Activated CD8-positive, alpha-beta memory T cell treated with anti-CD3 and anti-CD28 coated beads, Interleukin-2, amount 50 U/mL, for 1 hour (primary cell): ENCODE measurements around the gene SPEM1.

Experiments
- DNase-seq: peaks from one replicate; pipeline ENCODE4 v3.0.0-alpha.2; 2020; ENCODE audit errors: extremely low read depth

The SPEM1 gene

DNA sequence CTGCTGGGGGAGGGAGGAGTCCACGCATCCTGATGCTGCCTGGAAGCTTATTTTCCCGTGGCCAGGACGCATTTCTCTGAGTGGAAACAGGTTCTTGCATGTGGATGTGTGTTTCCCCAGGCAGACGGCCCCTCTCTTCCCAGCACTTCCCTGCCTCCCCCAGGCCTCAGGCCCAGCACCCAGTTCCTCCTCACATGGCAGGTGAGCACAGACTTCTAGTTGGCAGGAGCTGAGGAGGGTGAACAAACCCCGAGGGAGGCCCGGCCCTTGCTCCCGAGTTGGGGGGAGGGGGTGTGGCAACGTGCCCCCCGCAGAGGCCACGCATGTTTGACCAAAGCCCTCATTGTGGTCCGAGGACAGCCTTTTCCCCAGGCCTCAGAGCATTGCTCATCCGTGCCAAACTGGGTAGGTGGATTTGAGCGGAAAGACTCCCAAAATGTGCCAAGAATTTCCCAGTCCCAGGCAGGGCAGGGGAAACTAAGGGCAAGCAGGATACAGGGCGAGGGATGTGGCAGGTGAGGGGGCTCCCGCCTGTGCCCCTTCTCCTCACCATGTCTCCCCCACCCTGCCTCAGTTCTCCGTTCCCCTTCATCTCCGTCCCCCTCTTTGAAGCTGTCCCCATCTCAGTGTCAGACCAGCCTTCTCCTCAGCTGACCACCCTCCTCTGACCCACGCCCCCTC is 1.5 kb upstream of the SPEM1 start:
- DNase-seq = no peak

DNA sequence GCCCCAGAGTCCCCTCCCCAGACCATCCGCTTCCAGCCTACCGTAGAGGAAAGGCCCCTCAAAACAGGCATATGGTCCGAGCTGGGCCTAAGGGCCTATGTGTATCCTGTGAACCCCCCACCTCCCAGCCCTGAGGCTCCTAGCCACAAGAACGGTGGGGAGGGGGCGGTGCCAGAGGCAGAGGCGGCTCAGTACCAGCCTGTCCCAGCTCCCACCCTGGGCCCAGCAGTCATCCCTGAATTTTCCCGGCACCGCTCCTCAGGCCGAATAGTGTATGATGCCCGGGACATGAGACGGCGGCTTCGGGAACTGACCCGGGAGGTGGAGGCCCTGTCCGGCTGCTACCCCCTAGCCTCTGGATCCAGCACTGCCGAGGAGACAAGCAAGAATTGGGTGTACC is 1.1 kb downstream of the SPEM1 start:
- no peak for DNase-seq

- no peak for DNase-seq
Measured at GRCh38 chr17:7423679-7424078, 3.6 kb downstream of the SPEM1 start.

DNA sequence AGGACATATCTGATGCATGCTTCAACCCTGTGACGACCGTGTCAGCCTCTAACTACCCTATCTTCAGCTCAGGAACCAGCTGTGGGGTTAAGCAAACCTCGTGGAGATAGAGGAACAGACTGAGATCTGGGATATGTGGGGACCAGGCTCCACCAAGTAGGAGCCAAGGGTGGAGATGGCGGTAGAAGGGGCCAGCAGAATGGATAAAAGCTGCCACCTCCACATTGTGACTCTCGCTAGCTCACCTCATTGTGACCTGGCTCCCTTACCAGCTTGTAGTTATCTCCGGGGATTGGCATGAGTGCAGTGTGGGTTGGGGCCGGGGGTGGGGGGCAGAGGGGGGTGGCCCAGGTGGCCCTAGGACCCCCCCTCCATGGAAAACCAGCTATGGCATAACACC is 5.2 kb downstream of the SPEM1 start, which contains the start of gene SPEM2:
Gene SPEM2 (plus strand): TSS at position 301 of the 400 bp plus-strand sequence. CDS start 73 bp downstream, at position 374.
- no peak for DNase-seq

- no peak for DNase-seq
Measured at GRCh38 chr17:7425756-7426155, 5.6 kb downstream of the SPEM1 start.

DNA sequence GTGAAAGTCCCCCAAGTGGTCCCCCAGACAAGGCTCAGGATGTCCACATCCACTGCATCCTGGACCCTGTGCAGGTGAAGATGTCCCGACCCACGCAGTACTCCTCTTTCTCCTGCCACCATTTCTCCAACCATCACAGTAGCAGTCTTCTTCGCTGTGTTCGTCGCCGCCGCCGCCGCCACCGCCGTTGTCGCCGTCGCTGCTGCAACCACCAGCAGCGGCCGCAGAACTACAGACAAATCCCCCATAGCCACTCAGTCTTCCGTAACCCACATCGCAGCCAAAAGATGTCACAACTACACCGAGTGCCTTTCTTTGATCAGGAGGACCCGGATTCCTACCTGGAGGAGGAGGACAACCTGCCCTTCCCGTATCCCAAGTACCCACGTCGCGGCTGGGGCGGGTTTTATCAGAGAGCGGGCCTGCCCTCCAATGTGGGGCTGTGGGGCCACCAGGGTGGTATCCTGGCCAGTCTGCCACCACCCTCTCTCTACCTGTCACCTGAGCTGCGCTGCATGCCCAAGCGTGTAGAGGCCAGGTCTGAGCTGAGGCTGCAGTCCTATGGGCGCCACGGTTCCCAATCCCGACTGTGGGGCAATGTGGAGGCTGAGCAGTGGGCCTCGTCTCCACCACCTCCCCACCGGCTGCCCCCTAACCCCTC is 6.2 kb downstream of the SPEM1 start:
- no peak for DNase-seq

- no peak for DNase-seq
Measured at GRCh38 chr17:7426896-7427489, 6.9 kb downstream of the SPEM1 start.

DNA sequence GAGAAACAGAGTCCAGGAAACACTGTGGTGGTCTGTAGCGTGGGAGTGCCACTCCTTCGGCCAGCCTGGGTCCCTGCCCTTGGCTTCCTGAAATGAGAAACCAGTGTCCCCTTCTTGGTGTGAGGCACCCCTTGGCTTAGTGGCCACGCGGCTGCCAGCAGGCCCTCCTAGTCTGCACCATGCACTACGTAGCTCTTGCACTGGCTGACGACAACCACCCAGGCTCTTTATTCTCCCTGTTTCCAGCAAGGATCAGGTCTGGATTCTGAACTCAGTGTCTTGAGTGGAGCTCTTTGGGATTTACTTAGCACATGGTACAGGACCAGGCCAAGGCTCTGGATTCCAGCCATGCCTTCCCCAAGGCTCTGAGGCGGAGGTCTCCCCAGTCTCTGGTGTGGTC is 7.4 kb downstream of the SPEM1 start:
- DNase-seq = no peak

DNA sequence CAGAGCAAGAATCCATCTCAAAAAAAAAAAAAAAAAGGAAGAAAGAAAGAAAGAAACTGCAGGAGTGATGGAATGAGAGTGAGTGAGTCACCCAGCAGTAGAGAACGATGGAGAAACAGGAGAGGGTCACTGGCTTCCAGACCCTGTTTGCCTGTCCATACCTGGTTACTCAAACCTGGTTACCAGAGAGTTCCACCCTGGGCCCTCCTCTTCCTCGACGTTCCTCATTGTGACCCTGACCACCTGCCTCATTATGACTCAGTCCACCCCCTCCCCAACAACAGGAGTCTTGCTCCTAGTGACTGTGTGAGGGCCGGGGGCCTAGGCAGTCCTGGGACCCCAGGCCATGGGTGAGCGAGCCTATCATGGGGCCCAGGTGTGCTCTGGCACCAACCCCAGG is 8.4 kb downstream of the SPEM1 start, which contains the start of gene SPEM3:
Gene SPEM3 (plus strand): TSS at position 301 of the 400 bp plus-strand sequence. CDS start 46 bp downstream, at position 347.
- no peak for DNase-seq

DNA sequence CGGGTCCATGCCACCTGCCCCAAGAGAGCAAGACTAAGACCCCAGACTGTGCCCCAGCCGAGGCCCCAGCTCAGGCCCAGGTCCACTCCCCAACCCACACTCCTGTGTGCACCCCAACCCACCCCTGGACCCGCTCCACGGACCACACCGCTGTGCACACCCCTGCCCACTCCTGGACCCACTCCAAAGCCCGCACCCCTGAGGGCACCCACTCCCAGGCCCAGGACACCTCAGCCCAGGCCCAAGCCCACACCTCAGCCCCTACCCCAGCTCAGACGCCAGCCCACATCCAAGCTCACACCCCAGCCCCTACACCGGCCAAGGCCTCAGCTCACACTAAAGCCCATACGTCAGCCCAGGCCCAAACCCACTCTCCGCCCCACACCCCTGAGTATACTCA is 9.6 kb downstream of the SPEM1 start:
- no peak for DNase-seq

DNA sequence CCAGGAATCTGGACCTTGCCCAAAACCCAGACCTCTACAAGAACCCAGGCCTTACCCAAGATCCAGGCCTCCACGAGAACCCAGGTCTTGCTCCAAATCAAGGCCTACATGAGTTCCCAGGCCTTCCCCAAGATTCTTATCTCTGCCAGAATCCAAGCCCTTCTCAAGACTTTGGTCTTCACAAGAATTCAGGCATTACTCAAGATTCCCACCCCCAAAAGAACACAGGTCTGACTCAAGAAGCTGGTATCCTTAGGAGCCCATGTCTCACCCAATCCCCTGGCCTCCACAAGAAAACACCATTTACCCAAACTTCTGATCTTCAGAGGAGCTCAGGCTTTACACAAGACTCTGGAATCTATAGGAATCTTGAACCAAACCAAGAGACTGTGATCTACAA is 11.1 kb downstream of the SPEM1 start:
- no peak for DNase-seq

DNA sequence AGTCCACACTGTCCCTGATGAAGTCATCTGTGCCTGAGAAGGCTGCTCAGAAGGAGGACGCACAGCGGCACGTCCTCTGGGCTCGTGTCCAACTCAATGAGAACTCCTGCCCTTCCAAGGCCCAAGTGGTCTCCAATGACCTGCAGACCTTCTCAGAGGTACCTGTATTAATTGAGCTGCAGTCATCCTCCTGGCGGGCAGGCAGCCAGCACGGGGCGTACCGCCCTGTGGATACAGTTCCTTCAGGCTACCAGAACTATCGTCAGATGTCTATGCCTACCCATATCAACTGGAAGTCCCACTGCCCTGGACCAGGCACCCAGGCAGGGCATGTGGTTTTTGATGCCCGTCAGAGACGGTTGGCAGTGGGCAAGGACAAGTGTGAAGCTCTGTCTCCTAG is 12.2 kb downstream of the SPEM1 start:
- no peak for DNase-seq

DNA sequence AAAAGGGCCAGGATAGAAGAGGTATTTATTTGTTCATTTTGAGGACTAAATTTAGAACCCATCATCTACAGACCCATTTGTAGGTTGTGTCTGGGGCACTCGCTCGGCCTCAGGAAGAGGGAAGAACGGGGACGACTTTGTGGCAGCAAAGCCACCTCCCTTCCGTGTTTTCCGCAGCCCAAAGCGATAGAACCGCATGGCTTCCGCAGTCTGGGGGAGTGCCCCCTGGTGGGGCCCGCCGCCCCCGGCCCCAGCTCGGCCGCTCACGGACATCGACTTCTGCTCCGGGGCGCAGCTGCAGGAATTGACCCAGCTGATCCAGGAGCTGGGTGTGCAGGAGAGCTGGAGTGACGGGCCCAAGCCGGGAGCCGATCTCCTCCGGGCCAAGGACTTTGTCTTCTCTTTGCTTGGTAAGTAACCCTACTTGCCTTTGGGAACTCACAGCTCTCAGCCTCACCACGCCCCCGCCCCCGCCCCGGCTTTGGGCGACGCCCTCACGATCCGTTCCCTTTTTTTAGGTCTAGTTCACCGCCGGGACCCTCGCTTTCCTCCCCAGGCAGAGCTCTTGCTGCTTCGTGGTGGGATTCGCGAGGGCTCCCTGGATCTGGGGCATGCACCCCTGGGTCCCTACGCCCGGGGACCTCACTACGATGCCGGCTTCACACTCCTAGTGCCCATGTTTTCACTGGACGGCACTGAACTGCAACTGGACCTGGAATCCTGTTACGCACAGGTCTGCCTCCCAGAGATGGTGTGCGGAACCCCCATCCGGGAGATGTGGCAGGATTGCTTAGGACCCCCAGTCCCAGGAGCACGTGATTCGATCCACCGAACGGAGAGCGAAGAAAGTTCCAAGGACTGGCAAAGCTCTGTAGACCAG is 15.8 kb downstream of the SPEM1 start:
- no peak for DNase-seq

GRCh38 chr17:7436556-7437368 is 16.6 kb downstream of the SPEM1 start:
- peak; percentile 58 for DNase-seq

DNA sequence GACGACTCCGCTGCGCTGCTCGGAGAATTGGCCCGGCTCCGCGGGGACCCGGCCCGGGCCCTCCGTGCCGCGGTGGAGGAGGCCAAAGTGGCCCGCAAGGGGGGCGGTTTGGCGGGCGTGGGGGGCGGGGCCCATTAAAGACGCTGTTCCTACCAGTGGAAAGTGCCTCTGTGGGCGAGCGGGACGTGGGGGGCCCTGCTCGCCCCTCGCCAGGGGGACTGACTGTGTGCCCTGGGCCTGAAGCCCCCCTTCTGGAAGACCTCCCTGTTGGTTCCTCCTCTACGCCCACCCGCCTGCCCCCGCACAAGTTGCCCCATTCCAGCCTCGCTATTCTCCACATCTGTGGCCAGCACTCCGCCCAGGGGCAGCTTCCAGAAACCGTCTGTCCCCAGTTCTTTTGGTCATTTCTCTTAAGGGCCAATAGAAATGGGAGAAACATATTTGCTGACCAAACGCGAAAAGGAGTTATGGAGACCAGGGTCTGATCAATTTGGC is 17.3 kb downstream of the SPEM1 start:
- no peak for DNase-seq

- DNase-seq = no peak
Measured at GRCh38 chr17:7437950-7438614, 18.0 kb downstream of the SPEM1 start.

DNA sequence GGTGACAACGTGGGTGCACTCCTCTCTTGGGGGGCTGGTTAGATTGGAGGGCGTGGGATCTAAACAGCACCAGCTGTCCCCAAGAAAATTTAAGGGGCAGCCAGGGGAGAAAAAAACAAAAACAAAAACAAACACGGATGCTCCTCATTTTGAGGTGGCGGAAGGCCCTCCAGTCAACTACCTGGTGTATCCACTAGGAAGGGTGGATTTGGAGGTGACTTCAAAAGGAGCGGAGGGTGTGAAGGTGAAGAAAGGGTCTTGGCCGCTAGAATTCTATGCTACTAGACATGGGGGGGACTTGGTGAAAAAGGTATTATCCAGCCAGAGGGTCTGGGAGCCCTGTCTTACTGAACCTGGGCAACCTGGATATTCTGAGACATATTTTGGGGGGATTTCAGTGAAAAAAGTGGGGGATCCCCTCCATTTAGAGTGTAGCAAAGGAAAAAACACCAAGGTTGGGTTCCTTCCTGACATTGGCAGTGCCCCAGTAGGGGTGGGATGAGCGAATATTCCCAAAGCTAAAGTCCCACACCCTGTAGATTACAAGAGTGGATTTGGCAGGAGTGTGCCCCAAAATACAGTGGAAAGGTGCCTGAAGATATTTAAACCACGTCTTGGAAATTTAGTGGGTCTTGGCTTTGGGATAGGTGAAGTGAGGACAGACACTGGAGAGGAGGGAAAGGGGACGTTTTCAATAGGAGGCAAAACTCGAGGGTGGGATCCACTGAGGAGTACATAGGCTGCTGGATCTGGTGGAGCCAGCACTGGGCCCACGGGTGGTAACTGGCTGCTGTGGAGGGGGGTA is 18.7 kb downstream of the SPEM1 start:
- DNase-seq = no peak

- no peak for DNase-seq
Measured at GRCh38 chr17:7439462-7440112, 19.5 kb downstream of the SPEM1 start, which contains the start of gene FGF11. Gene FGF11 (plus strand): TSS chr17:7439512. CDS start chr17:7439621, 109 bp downstream.
